IPS-NIHi7 (cell line): ENCODE data around the gene ABCA13.
"Not testable (repeated sequence)": the region's sequence is repeated elsewhere in the genome, so short reads cannot be mapped to it uniquely, and the experiment has no call there.

Experiments used
- DNase-seq: peaks from one replicate; pipeline ENCODE4 v3.0.0; 2012; ENCODE audit warnings: mixed read lengths; ENCODE audit errors: extremely low spot score

ABCA13 gene

DNA sequence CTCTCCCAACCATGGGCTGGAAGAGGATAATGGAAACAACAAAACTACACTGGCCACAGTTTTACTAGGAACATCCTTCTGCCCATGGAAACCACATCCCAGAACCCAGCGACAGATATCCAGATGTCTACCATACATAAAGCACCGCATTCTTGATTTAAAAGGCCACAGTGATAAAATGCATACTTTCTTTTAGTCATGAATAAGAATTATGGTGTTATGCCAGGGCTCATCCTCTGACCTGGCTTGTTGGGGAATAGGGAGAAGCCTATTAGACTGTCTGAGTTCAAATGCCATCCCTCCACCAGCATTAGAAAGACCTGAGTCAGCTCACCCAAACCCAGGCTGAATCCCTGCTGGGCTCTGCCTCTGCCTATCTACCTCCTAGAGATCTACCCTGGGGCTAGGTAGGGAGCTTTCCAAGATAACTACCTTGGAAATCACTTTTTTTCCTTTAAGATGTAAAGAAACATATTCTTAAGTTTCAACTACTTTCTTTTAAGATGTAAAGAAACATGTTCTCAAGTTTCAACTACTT is 5.2 kb downstream of the ABCA13 start:
- no peak for DNase-seq

GRCh38 chr7:48177271-48177670 is 6.0 kb downstream of the ABCA13 start:
- DNase-seq: no peak

DNA sequence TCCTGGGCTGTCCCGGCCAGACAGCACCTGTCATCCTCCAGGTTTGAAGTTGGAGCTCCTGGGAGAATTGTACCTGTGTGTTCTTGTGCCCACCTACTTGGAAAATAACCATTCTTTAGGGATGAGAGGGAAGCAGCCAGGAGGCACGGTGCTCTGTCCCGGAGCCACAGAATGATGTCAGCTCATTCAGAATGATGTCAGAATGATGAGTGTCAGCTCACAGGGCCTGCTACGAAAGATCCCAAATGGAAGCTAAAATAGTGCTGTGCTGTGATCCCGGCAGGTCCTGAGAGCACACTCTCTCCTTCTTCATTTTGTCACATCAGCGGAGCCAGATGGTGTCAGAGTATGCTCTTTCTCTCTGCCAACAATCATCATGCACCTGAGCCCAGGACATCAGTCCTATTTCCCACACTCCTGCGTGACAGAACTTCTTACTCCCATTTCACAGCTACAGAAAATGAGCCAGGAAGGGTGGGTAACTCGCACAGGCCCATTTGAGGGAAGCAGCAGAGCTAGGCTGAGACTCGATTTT is 8.3 kb downstream of the ABCA13 start:
- no peak for DNase-seq

DNA sequence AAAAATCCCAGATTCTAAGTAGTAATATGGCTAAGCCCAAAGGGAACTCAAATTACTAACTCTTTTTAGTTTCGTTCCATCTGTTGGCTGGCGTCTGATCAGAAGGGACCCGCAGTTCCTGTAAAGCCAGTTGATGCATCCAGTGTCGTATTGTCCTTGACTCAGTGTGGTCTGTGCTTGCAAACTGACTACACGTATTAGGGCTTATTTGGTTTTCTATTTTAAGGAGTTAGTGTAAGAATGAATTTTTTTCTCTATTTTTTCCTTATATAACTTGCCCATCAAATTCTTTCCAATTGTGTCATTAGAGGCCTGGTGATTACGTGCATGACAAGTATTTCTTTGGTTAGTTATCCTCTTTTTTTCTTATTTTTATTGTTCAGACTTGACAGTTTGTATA is 9.7 kb downstream of the ABCA13 start:
- no peak for DNase-seq

DNA sequence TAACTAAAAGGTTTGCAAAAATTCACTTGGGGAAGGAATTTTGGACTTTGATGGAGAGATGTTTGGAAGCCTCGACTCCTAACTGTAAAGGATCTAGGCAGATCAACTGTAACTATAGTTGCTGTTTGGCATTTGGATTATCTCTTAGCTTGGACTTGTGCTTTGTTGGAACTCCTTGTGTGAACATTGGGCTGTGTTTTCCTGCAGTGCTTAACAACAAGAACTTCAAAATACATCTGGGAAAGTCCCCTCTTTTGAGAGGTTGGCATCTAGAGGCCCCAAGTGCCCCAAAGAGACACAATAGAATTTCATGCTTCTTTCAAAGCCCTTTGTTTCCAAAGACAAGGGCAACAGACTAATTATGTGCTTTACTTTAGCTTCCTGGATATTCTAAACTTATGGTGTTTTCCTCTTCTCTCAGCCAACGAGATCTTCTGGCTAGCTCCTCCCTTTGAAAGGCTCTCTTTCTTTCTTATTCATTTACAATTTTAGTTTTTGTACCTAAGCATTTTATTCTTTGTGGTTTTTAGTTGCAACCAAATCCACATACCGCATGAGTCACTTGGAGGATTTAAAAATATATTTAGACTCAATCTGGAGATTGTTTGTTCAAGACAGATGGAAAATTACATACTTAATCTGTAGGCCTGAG is 11.6 kb downstream of the ABCA13 start:
- DNase-seq: no peak

- no peak for DNase-seq
Observed at GRCh38 chr7:48183370-48183743, 12.1 kb downstream of the ABCA13 start.

GRCh38 chr7:48183965-48184364 is 12.7 kb downstream of the ABCA13 start:
- no peak for DNase-seq

- no peak for DNase-seq
Observed at GRCh38 chr7:48188776-48189520, 17.7 kb downstream of the ABCA13 start.

- no peak for DNase-seq
Observed at GRCh38 chr7:48192996-48193395, 21.7 kb downstream of the ABCA13 start.

DNA sequence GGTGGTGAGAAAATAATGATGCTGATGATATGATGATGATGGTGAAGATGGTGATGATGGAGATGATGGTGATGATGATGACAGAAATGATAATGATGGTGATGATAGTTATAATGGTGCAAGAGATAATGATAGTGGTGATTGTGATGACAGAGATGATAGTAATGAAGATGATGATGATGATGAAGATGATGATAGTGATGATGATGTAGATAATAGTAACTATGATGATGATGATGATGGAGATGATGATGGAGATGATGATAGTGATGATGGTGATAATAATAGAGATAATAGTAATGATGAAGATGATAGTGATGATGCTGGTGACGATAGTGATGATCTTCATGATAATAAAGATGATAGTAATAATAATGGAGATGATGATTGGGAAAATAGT is 22.2 kb downstream of the ABCA13 start:
- DNase-seq: no peak

- DNase-seq: not testable (repeated sequence)
Observed at GRCh38 chr7:48200946-48201589, 29.8 kb downstream of the ABCA13 start.

GRCh38 chr7:48202916-48203315 is 31.7 kb downstream of the ABCA13 start:
- DNase-seq: not testable (repeated sequence)

DNA sequence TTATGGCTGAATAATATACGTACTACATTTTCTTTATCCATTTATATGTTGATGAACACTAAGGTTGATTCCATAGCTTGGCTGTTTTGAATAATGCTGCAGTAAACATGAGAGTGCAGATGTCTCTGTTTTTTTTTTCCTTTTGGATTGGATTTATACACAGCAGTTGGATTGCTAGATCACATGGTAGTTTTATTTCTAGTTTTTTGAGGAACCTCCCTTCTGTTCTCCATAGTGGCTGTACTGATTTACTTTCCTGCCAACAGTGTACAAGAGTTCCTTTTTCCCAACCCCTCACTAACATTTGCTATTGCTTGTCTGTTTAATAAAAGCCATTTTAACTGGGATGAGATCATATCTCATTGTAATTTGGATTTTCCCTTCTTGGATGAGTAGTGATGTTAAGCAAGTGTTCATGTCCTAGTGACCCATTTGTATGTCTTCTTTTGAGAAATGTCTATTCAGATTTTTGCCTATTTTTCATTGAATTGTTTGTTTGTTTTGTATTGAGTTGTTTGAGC is 36.0 kb downstream of the ABCA13 start:
- DNase-seq: no peak

DNA sequence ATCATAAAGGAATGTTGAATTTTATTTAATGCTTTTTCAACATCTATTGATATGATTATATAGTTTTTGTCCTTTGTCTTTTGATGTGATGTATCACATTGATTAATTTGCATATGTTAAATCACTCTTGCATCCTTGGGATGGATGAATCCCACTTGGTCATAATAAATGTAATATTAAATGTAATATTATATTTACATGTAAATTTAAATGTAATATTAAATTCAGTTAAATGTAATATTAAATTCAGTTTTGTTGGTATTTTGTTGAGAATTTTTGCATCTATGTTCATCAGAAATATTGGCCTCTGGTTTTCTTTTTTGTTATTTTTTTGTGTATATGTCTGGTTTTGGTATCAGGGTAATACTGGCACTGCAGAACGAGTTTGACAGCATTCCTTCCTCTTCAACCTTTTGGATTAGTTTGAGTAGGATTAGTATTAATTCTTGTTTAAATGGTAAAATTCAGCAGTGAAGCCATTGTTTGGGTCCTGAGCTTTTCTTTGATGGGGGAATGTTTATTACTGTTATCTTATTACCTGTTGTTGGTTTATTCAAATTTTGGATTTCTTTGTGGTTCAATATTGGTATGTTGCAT is 37.8 kb downstream of the ABCA13 start:
- no peak for DNase-seq

DNA sequence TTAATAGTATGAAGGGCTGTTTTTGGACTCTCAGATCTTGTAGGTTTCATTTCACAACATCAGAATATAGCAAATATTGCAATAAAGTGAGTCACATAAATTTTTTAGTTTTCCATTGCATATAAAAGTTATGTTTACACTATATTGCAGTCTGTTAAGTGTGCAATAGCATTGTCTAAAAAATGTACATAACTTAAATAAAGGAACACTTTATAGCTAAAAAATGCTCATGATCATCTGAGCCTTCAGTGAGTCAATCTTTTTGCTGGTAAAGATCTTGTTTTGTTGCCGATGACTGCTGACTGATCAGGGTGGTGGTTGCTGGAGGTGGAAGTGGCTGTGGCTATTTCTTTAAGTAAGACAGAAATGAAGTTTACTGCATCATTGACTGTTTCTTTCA is 42.0 kb downstream of the ABCA13 start:
- DNase-seq: no peak

DNA sequence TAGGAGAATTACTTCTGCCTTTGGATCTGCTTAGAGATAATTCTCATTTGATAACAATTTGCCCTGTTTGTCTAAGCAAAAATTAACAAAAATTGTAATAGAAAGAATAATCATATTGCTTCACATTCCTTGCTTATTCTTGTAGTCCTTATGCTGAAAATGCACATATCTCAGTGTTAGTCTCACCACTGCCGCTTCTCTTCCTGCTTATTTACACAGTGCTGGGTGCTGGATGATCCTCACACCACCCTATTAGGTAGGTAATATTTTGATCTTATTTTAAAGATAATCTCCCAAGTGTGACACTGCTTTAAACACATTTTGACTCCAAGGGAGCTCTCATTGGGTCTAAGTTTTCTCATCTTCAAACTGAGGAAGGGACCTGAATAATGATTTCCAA is 46.0 kb downstream of the ABCA13 start:
- no peak for DNase-seq

DNA sequence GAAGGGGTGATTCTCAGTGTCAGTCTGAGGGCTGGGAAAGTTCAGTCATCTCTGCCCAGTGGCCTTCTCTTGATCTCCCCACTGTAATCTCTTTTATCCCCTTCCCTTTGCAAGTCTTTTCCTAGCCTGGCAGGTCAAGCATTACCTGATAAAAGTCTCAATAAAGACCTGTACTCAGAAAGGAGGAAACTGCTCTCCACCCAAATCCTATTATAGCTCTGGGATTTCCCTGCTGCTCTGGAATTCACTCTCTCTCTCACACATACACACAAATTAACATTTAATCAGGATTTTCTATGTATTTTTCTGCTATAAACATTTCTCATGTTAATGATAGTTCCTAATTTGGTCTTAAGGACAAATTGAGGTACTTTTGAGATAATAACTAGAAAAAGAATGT is 46.5 kb downstream of the ABCA13 start:
- no peak for DNase-seq

DNA sequence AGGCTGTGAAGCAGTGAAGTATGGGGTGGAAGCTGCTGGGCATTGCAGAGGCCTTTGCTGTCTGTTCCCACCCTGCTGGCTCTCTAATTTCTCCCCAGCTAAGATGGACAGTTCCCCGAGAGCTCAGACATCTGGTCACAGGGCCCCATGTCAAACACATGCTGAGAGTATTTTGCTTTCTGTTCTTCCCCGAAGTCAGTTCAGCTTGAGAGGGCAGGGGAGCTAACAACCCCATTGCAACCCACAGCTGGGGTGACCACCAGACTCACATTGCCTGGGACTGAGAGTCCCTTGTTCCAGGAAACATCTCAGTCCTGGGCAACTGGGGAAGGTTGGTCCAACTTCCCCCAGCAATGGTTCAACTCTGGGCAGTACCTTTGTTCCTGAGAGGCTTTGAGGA is 52.8 kb downstream of the ABCA13 start:
- no peak for DNase-seq

DNA sequence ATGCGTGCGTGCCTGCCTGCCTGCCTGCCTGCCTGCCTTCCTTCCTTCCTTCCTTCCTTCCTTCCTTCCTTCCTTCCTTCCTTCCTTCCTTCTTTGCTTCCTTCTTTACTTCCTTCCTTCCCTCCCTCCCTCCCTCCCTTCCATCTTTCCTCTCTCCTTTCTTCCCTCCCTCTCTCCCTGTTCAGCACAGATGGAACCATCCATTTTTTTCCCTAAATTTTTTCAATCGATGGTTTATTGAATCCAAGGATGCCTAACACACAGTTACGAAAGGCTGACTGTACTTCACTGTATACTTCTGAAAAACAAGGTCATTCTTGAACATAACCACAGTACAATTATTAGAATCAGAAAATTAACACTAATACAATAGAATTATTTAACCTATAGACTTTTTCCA is 53.8 kb downstream of the ABCA13 start:
- DNase-seq: no peak

DNA sequence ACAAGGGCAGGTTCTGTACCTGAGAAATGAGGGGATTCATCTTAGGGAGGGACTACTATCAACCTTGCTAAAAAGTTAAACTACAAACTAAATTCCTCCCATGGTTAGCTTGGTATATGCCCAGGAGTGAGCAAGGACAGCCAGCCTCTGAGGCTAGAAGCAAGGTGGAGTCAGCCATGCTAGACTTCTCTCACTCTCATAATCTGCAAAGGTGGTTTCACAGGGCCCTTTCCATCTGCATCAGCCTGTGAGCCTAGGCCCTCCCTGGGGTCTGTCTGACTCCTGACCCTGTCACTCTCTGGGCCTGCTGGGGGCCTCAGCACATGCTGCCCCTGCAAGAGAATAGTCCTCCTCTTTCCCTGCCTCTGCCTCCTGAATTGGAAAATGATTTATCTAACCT is 66.1 kb downstream of the ABCA13 start:
- no peak for DNase-seq

DNA sequence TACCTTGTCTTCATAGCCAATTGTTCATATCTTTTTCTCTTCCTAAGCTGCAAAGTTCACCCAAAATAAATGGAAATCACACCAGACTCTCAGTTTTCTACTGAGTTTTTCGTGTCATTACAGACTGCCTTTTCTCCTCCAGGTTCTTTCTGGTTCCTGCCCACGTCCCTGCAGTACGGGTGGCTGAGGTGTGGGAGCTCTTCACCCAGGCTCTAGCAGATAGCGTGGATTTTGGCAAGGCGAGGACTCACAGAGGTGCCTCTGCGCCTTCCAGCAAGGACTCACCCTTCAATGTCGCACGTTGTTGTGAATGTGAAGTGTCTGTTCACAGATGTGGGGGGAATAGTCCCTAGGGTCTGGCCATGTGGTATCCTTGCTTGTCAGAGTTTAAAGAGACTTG is 71.6 kb downstream of the ABCA13 start:
- DNase-seq: no peak

DNA sequence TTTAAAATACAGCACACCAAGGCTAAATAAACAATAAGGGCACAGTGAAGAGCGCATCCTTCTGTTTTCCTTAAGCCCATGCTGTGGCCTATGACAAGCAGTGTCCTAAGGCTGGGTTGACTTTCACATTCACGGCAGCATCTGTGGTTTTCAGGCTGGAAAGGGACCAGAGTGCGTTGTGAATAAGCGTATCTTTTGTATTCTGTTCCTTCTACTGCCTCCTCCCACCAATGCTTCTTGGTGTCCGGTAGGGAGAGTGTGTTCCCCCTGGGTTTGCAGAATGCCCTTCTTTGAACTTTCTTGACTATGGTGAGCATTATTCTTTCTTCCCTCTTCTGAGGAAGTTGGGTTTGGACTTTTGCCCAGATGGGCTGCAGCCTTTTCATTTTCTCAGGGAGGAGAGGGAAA is 73.6 kb downstream of the ABCA13 start:
- no peak for DNase-seq
